ENCODE data around the gene COL4A2. TPM values are rescaled to one million over a fixed set of nuclear protein-coding genes. Genes with fewer than 3 reads are reported as not detected.

COL4A2 gene
- total and polyA plus RNA-seq, 8 donors, result 18.4 to 130 (median 43.8) TPM

- DNase-seq (no peak), ATAC-seq (peak in 1 of 4 donors; percentile 21), FAIRE-seq (no peak)
- TF ChIP-seq CTCF (IDR thresholded peaks at IDR 0.05), result no peak
- Histone ChIP-seq H3K4me1 (no peaks in the 10 kb centered on the region), H3K27me3 (no peaks in the 10 kb centered on the region), H3K9me3 (no peaks in the 10 kb centered on the region), H3K36me3 (no peaks in the 10 kb centered on the region), H3K4me3 (no peak overlapping the region), H3K27ac (peak overlapping the region in 1 of 4 donors; percentile 13)
- intact Hi-C loops (cut with DNase I), result no loop called here
- WGBS, 2 donors, result 61 to 78% methylated on average over 7 of the region's 7 CpGs
These were observed 23.2 kb upstream of the COL4A2 start for GRCh38 chr13:110283736-110284517.

- H3K36me3 ChIP-seq, result no peaks in the 10 kb centered on the region
- H3K4me3 ChIP-seq, result no peak overlapping the region
- TF ChIP-seq CTCF (IDR thresholded peaks at IDR 0.05), result no peak
- H3K4me1 ChIP-seq, result no peaks in the 10 kb centered on the region
- H3K9me3 ChIP-seq, result no peaks in the 10 kb centered on the region
- intact Hi-C loops (cut with DNase I), result no loop called here
- FAIRE-seq (no peak), DNase-seq (no peak), ATAC-seq (peak in 3 of 4 donors; percentile 37 to 60 (median 52))
- no peaks in the 10 kb centered on the region for H3K27me3 ChIP-seq
- peak overlapping the region in 2 of 4 donors; percentile 13 to 28 for H3K27ac ChIP-seq
- WGBS, 2 donors, result 46 to 54% methylated on average over 11 of the region's 11 CpGs
These were observed 22.2 kb upstream of the COL4A2 start for GRCh38 chr13:110284779-110285484.

GRCh38 chr13:110285991-110286832, 20.9 kb upstream of the COL4A2 start:
- intact Hi-C loops (cut with DNase I), result no loop called here
- no peak overlapping the region for H3K27ac ChIP-seq
- no peaks in the 10 kb centered on the region for H3K4me1 ChIP-seq

More at GRCh38 chr13:110285991-110286832, 20.9 kb upstream of the COL4A2 start:
- no peak for DNase-seq
- 72 to 78% methylated on average over 14 of the region's 14 CpGs for WGBS, 2 donors
- TF ChIP-seq CTCF (IDR thresholded peaks at IDR 0.05), result no peak
- FAIRE-seq, result no peak
- no peaks in the 10 kb centered on the region for H3K27me3 ChIP-seq
- ATAC-seq, result no peak
- H3K4me3 ChIP-seq, result no peak overlapping the region
- no peaks in the 10 kb centered on the region for H3K9me3 ChIP-seq
- H3K36me3 ChIP-seq, result no peaks in the 10 kb centered on the region

All from pancreas (tissue), 10 donors.